Measurements from ENCODE around the gene BRAP.
"Not testable (repeated sequence)": the region's sequence is repeated elsewhere in the genome, so short reads cannot be mapped to it uniquely, and the experiment has no call there.

BRAP gene

DNA sequence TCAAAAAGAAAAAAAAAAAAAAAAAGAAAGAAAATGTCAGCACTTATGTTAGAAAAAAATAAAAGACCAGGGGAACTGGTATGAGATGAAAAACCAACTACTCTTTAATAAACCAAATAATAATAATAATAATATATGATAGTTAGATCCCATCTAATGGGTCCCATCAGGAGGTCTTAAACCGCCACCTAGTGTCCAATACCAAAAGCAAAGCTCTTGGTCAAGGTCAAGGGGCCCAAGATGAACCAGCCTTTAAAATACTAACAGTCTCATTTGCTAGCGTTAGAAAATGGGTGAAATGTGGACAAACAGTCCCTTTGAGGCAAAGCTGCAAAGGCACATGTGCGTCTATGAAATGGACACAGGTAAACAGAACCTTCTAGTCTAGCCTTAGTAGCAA, 12.3 kb downstream of the BRAP start:
- DNase-seq, result peak in 1 of 56 donors; percentile 4

DNA sequence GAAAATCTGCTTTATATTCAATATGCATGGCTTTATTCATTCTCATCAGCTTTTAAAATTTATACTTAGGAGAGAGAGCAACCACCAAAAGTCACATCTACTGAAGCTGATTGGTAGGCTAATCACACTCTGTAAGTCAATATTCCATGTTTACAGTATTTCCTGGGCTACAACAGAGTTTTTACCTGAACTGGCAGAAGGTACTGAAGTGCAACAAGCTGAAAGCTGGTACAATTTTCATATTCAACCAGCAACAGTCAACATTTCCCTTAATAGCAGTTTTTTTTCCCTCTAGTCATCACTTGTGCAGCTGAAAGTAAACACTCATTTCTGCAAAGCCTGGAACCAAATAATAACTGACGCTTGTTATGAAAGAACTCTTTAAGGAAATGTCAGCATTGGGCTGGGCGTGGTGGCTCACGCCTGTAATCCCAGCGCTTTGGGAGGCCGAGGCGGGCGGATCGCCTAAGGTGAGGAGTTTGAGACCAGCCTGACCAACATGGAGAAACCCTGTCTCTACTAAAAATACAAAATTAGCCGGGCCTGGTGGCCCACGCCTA, 12.9 kb downstream of the BRAP start:
- no peak for DNase-seq

DNA sequence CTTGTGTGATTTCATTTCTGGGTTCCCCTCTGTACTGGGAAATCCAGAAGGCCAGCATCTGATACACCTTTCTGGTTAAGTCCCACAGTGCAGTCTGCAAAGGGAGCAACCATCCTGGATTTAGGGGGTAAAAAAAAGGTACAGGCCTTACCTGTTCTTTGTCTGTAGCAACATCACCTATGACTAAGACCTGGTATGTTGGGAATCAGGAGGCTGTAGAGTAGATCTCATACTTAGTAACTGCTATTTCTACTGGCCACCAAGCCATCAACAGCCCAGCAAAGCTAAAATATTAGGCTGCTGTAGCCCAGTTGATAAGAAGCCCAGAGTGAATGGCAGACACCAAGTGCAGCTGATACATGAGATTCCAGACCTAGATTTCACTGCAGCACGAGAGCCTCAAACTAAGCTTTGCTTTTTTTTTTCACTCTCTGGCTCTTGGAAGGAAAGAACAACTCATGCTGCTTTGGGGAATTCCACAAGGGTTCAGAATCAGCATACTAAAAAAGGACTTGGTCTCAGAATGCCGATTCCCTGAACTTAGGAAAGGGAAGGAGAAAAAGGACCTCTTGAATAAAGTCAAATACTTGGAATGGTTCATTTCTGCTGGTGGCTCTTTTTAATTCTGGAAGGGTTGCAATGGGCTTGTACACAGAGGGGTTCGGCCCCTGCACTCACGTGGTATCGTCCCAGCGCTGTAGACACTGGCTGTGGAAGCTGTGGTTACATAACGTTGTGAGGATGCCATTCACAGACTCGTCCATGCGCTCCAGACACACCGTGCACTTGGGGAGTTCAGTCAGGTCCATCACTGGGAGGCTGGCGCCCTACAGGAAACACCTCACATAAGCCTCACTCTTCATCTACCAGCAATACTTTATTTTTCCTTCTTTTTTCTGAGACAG, 20.5 kb downstream of the BRAP start:
- peak in 37 of 56 donors; percentile 3 to 69 (median 29) for DNase-seq

DNA sequence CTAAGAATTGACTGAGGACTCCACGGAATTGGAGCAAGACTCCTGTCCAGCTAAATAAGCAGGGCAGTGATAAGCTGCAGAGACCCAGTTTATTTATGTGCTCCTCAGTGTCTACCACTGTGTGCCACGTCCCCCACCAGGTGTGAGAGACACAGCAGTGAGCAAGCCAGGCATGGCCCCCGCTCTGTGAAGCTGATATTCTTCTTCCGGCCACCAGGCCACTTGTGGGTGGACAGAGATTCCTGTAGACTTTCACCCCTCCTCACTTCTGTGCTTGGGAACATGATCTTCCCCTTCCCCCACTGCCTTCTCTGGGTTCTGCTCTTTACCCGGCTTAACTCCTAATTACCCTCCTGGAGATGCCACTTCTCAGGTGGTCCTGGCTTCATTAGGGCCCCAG, 21.3 kb downstream of the BRAP start:
- no peak for DNase-seq

DNA sequence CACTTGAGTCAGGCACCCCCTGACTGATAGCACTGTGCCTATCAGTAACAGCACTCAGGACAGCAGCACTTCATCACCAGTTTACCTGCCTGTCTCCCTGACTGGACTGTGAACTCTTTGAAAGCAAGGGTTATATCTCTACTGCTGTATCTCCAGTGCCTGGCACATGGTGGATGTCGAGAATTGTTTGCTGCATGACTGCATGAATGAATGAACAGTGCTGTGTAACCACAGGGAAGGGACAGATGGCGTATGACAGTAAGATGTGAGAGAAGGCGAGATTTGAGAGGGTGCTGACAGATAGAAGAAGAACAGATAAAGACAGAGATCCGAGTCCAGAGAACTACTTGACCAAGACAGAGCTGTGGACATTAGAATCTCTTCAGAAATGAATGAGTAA, 29.7 kb downstream of the BRAP start:
- DNase-seq, result no peak

DNA sequence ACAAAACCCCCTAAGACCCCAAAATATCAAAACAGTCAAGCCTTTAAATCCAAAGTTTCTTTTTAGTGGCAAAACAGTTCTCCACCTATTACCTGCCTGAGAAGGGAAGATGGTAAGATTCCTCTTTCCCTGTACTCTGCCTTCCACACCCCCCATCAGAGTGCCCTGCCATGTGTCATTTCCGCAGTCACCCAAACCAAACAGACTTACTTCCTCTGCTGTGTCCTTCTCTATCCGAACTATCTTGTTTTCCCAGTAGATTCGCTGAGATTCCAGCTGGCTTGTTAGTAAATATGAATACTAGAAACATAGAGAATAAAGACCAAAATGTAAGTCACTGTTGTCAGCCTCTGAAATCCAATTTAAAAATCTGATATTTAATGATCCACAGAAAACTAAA, 30.4 kb downstream of the BRAP start:
- DNase-seq, result no peak

DNA sequence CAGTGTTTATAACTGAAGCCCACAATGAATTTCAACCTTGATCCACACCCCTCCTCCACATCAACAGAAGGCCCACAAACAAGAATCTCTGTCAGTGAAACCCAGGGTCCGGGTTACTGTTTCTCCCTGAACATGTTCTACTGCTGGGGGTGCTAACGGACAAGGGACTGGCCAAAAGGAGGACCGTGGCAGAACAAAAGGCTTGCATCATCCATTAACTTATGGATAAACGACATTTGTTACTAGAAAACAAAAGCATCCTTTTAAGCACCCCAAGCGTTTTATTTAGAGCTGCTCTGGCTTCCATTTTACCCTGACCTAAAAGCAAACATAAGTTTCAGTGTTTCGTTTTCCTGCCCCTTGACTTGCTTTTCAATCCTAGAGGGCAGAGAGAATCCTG, 32.2 kb downstream of the BRAP start:
- DNase-seq, result peak in 12 of 56 donors; percentile 1 to 38 (median 10)

DNA sequence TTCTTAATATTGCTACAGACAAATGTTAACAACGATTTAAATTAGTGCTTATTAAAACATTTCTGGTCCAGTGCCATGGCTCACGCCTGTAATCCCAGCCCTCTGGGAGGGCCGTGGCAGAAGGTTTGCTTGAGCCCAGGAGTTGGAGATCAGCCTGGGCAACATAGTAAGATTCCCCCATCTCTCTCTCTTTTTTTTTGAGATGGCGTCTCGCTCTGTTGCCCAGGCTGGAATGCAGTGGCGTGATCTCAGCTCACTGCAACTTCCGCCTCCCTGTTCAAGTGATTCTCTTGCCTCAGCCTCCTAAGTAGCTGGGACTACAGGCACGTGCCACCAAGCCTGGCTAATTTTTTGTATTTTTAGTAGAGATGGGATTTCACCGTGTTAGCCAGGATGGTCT, 33.2 kb downstream of the BRAP start:
- DNase-seq, result not testable (repeated sequence)

DNA sequence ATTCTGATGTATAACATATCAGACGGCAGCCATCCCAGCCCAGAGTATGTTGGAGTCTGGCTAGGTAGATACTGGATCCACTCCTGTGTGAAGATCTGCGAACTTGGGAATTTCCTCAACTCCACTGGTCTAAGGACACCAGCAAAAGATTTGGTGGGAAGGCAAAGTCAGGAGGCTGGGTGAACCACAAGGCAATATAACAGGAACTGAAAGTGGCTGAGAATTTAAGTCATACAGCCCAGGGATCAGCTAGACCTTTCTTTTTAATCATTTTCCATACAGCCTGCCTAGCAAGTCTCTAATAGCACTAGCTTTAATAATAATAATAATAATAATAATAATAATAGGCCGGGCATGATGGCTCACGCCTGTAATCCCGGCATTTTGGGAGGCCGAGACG, 34.8 kb downstream of the BRAP start:
- DNase-seq, result no peak

DNA sequence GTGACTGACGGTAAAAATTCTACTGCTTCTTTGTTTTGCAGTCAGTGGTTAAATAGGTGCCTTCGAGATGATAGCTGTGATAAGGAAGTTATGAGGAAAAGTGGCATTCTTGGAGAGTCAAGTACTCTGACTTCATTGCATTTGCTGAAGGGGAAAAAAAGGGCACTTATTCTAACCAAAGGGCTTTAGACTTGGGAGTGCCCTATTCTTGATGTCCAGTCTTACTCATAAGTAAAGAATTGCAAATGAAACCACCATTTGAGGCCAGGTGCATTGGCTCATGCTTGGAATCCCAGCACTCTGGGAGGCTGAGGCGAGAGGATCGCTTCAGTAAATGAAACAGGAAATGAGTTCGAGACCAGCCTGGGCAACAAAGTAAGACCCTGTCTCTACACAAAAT, 40.3 kb downstream of the BRAP start:
- DNase-seq, result no peak

DNA sequence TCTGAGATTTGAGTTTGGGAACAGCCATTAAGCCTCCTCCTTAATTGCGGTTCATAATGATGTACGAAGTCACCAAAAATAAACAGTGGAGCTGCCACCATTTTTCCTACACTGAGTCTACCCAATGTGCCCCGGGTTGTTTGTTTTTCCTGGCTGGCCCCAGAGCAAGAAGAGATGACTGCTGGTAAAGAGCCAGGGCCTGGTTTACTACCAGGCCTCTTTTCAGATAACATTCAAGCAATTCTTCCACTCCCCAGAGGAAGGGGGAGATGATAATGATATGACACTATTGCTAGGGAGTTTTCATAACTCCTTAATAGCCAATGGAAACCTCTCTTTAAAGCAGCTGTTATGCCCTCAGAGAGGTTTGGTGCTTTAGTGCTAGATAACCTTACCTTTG, 42.3 kb downstream of the BRAP start:
- DNase-seq, result peak in 6 of 56 donors; percentile 1 to 12 (median 2)

DNA sequence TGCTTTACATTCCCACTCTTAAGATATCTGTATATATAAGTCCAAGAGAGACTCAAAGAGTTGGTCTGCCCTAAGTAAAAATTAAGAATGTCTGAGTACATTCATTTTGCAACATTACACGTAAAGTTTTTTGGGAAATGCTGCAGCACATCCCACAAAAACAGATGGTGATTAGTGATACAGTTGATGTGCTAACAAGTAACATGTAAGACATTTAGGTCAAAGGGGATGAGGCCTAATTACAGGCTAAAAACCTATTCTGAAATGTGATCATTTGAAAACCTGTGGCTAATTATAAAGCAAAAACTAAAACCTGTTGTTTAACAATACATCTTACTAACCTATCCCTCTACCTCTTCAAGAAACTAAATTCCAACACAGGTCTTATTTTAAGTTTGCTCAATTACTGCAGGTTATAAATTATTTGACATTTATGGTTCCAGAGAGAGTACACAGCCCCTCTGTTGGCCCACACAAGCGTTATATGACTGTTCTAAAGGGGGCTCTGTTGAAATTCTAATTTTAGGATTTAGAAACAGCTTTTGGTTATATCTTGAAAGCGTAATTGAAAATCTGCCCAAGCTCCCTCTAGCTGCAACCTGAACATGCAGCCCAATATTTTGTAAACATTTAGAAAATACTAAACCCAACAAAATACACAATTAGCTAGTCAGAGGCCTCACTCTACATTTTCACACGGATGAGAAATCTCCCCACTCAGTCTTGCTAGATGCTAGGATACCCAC, 42.9 kb downstream of the BRAP start:
- DNase-seq, result no peak

DNA sequence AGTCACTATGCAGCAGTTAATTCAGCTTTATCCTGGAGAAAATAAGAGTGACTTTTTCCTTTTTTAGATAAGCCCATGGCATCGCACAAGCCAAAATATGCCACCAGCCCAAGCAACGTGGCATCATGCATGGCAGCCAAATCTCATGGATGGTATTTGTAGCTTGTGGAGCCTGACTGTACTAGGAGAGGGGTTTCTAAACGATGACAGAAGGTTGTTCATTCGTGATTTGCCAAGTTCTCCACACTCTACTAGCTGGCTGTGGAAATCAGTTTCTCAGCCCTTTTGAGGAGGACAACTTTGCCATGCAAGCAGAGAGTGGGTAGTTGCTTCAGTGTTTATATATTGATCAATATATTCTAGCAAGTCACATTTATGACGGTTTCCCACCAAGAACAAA, 45.2 kb downstream of the BRAP start:
- DNase-seq, result no peak

DNA sequence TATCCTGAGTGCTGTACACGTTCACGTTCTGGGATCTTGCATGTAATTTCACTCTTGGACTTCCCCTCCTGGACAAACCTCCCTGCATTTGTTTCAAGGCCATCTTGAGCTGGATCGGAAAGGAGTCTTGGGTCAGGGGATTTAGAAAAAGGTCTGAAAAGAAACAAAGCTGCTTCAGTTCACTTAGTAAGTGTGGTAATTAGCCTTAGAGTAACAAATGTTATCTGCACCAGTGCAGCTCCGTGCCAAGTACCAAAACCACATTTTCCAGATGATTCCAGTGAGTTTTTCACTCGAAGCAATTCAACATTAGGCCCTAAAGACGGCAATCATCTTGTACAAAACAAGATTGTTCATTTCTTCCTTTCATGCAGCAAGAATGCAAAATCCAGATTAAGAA, 47.2 kb downstream of the BRAP start:
- DNase-seq, result no peak

DNA sequence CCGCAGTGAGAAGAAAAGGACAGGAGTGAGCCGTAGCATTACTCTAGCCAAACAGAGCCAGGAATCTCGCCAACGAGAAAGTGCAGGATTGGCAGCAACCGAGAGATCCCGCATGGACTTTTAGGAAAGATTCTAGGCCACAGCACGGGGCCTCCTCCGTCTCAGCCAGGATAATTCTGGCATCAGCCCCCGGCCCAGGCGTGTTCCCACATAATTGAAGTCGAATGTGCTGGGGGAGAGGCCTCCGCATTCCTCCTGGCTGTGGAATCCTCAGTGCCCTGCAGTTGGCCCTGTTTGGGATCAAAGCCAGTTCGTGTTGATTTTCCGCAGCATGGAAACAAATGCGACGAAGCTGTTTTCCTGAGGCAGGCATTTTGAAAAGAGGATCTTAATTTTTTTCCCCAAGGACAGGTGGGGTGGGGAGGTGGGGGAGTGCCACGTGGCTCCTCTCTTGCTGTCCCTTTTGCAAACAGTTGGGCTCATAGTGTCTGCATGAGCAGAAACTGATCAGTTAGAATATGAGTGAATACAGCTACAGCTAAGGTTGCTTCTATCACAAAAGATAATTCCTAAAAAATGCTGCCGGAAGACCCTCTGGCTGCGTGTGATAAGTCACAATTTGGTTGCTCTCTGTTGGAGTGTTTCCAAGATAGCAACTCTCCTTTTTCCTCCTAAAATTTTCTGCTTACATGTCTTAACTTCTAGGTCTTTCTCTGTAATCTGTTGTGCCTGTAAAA, 49.4 kb downstream of the BRAP start:
- DNase-seq, result peak in 50 of 56 donors; percentile 4 to 75 (median 46)

DNA sequence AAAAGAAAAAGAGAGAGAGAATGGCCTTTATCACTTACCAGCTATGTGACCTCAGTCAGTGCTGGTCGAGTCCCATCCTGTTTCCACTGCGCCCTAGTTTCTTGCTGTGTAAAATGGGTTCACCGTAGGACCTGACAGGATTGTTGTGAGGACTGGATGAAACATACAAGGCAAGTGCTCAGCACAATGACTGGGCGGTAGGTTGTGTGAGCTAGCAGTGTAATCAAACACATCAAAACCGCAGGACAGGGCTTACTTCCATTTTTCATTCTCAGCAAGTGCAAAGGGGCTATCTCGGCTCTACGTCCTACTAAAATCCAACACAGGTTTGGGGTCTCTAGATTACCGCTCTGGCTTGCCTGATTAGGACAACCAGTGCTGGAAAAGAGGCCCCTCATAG, 50.2 kb downstream of the BRAP start:
- no peak for DNase-seq

DNA sequence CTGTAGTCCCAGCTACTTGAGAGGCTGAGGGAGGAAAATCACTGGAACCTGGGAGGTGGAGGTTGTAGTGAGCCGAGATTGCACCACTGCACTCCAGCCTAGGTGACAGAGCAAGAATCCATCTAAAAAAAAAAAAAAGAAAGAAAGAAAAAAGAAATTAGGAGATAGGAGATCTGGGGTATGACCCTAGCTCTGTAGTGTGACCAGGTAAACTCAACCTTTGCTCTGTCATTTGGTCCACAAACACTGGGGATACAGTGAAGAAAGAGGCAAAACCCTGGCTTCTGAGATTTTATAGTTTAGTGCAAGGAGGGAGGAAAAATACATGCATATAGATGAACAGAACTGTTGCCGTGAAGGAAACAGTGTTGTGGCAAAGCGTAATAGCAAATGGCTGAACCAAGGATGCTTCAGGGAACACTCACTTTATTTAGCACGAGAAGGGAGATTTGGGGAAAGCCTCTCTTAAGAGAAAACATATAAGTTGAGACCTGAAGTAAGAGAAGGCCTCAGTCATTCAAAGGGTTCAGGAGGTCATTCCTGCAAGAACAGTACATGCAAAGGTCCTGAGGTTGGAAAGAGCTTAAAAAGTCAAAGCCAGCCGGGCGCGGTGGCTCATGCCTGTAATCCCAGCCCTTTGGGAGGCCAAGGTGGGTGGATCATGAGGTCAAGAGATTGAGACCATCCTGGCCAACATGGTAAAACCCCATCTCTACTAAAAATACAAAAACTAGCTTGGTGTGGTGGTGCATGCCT, 57.1 kb downstream of the BRAP start:
- DNase-seq, result no peak

DNA sequence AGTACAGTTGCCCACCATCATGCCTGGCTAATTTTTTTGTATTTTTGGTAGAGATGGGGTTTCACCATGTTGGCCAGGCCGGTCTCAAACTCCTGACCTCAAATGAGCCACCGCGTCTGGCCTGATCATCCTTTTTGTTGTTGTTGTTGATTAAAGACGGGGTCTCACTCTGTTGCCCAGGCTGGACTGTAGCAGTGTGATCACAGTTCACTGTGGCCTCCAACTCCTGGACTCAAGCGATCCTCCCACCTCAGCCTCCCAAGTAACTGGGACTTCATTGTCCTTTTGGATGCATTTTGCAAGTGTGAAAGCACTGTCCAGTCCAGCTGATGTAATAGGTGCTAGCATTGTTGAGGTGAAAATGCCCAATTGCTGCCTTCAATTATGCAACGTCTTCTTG, 59.5 kb downstream of the BRAP start:
- no peak for DNase-seq

DNA sequence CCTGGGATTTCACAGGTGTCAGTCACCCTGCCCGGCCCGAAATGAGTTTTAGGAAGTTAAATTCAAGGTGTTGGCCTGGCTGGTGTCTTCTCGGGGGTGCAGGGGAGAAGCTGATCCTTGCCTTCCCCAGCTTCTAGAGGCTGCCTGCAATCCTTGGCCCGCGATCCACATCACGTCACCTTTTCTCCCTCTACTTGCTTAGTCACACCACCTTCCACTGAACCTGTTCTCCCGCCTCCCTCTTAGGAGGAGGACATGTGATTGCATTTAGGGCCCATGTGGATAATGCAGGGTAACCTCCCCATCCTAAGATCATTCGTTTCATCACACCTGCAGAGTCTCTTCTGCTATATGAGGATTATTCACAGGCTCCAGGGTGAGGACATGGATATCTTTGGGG, 61.2 kb downstream of the BRAP start:
- no peak for DNase-seq

DNA sequence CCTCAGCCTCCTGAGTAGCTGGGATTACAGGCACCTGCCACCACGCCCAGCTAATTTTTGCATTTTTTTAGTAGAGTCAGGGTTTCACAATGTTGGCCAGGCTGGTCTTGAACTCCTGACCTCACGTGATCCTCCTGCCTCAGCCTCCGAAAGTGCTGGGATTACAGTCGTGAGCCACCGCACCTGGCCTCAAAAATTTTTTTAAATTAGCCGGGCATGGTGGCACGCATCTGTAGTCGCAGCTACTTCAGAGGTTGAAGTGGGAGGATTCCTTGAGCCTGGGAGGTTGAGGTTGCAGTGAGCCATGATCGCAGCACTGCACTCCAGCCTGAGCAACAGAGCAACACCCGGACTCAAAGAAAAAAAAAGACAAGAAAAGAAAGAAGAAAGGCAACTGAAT, 67.9 kb downstream of the BRAP start:
- DNase-seq, result not testable (repeated sequence)

DNA sequence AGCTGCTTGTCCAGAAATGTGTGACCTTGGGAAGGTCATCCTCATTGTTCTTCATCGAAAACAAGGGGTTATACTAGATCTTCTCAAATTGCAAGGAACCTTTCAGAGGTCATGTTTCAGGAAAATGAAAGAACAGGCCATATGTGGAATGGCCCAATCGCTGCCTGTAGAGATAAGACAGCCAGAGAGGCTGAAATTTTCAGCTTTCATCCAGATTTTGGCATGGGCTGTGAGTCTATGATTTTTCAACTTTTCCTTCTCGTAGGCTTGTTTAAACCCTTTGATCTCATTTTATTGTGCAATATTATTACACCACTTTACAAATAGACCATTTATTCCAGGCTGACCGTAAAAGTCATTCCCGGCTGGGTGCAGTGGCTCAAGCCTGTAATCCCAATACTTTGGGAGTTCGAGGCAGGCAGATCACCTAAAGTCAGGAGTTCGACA, 69.6 kb downstream of the BRAP start:
- DNase-seq, result no peak
